ENCODE results near the gene CD163L1.
A peak's percentile ranks its signal among the peaks of the same experiment; 100 is the strongest.

Gene CD163L1

DNA sequence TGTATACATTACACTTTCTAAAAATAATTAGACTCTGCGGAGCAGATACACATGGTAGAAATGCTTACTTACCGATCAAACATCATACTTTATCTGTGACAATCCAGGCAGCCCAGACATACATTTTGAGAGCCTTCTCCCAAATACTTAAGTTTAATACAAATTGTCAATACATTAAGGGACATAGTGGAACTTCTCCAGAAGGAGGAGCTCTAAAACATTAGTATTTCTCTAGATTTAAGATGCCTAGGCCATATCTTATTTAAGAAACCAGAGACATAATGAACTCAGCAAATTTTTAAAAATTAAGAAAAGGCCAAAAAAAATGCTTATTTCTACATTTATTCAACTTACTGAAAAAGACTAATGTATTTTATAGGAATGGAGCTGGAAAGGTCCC is 124.0 kb downstream of the CD163L1 start:
- no peaks in the 10 kb centered on the region for H3K27me3 ChIP-seq (ENCODE audit: insufficient read depth, low read length, poor library complexity, severe bottlenecking)
- no peaks in the 10 kb centered on the region for H3K9me3 ChIP-seq (ENCODE audit: insufficient read depth, low read depth, low read length)
- H2AFZ ChIP-seq (ENCODE audit: low read length) = no peak overlapping the region
- no peak overlapping the region for H3K9ac ChIP-seq (ENCODE audit: low read depth, low read length, poor library complexity, severe bottlenecking)
- TF ChIP-seq EZH2phosphoT487 (IDR thresholded peaks at IDR 0.05; ENCODE audit: borderline replicate concordance) = no peak
- TF ChIP-seq, protein P1, sequence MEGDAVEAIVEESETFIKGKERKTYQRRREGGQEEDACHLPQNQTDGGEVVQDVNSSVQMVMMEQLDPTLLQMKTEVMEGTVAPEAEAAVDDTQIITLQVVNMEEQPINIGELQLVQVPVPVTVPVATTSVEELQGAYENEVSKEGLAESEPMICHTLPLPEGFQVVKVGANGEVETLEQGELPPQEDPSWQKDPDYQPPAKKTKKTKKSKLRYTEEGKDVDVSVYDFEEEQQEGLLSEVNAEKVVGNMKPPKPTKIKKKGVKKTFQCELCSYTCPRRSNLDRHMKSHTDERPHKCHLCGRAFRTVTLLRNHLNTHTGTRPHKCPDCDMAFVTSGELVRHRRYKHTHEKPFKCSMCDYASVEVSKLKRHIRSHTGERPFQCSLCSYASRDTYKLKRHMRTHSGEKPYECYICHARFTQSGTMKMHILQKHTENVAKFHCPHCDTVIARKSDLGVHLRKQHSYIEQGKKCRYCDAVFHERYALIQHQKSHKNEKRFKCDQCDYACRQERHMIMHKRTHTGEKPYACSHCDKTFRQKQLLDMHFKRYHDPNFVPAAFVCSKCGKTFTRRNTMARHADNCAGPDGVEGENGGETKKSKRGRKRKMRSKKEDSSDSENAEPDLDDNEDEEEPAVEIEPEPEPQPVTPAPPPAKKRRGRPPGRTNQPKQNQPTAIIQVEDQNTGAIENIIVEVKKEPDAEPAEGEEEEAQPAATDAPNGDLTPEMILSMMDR (conservative IDR thresholded peaks at IDR 0.05; ENCODE audit: low read length) = peak; percentile 51
- no peaks in the 10 kb centered on the region for H3F3A ChIP-seq (ENCODE audit: low read depth)
- H4K20me1 ChIP-seq (ENCODE audit: insufficient read depth, low read length, poor library complexity, severe bottlenecking) = no peaks in the 10 kb centered on the region
- H3K4me1 ChIP-seq (ENCODE audit: insufficient read depth, low read length, poor library complexity, severe bottlenecking) = no peaks in the 10 kb centered on the region
- H3K4me3 ChIP-seq (ENCODE audit: low read length, poor library complexity, severe bottlenecking) = no peak overlapping the region
- no peaks in the 10 kb centered on the region for H3K79me2 ChIP-seq (ENCODE audit: insufficient read depth, low read length)
- no peak overlapping the region for H3K4me2 ChIP-seq (ENCODE audit: low read depth, low read length, poor library complexity, severe bottlenecking)
- no peaks in the 10 kb centered on the region for H3K36me3 ChIP-seq (ENCODE audit: insufficient read depth, low read length)
- H3K9me2 ChIP-seq (replicated peaks; ENCODE audit: low read depth, low read length) = no peaks in the 10 kb centered on the region

DNA sequence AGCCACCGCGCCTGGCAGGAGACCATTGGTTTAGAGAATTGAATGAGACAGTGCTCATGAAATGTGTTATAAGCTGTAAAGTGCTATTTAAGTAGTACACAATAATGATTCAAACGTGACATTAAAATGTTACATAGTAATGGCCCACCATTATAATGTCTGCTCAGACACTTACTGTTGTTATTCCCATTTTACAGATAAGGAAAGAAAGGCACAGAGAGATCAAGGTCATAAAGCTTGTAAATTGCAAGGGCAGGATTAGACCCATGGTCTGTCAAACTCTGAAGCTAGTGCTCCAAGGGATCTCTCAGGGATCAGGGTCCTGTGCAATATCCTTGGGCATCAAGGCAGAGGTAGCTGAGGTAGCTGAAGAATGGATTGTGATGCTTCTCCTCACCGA is 133.9 kb downstream of the CD163L1 start:
- Histone ChIP-seq H3K4me3 (ENCODE audit: low read length, poor library complexity, severe bottlenecking) (no peak overlapping the region), H3K79me2 (ENCODE audit: insufficient read depth, low read length) (no peaks in the 10 kb centered on the region), H3K9me3 (ENCODE audit: insufficient read depth, low read depth, low read length) (no peaks in the 10 kb centered on the region), H3F3A (ENCODE audit: low read depth) (no peaks in the 10 kb centered on the region), H3K4me1 (ENCODE audit: insufficient read depth, low read length, poor library complexity, severe bottlenecking) (no peaks in the 10 kb centered on the region), H4K20me1 (ENCODE audit: insufficient read depth, low read length, poor library complexity, severe bottlenecking) (no peaks in the 10 kb centered on the region), H3K9ac (ENCODE audit: low read depth, low read length, poor library complexity, severe bottlenecking) (no peak overlapping the region), H3K4me2 (ENCODE audit: low read depth, low read length, poor library complexity, severe bottlenecking) (no peak overlapping the region), H3K27me3 (ENCODE audit: insufficient read depth, low read length, poor library complexity, severe bottlenecking) (peaks cover 4% of the 10 kb centered on the region), H3K9me2 (replicated peaks; ENCODE audit: low read depth, low read length) (no peaks in the 10 kb centered on the region), H2AFZ (ENCODE audit: low read length) (no peak overlapping the region), H3K36me3 (ENCODE audit: insufficient read depth, low read length) (no peaks in the 10 kb centered on the region)
- TF ChIP-seq, protein P1 (conservative IDR thresholded peaks at IDR 0.05; ENCODE audit: low read length) = no peak
- no peak for TF ChIP-seq EZH2phosphoT487 (IDR thresholded peaks at IDR 0.05; ENCODE audit: borderline replicate concordance)
